GM21390 (cell line): ENCODE data around the gene CDH13.
A peak's percentile ranks its signal among the peaks of the same experiment; 100 is the strongest.

Experiments
- ATAC-seq: cut with Tn5 transposase; IDR thresholded peaks from one replicate; pipeline ENCODE4 v1.9.1; 2021; ENCODE audit not compliant: unreplicated experiment

The CDH13 gene

GRCh38 chr16:83722456-83723183 lies 1095.9 kb downstream of the CDH13 start:
- ATAC-seq = no peak

- ATAC-seq = no peak
Measured at GRCh38 chr16:83723244-83723643, 1096.5 kb downstream of the CDH13 start.

- ATAC-seq = no peak
Measured at GRCh38 chr16:83723901-83724300, 1097.1 kb downstream of the CDH13 start.

- ATAC-seq = no peak
Measured at GRCh38 chr16:83724585-83724984, 1097.8 kb downstream of the CDH13 start.

- ATAC-seq = no peak
Measured at GRCh38 chr16:83725313-83725712, 1098.5 kb downstream of the CDH13 start.

- no peak for ATAC-seq
Measured at GRCh38 chr16:83727018-83727417, 1100.2 kb downstream of the CDH13 start.

- ATAC-seq = no peak
Measured at GRCh38 chr16:83727751-83728352, 1101.1 kb downstream of the CDH13 start.

- no peak for ATAC-seq
Measured at GRCh38 chr16:83728492-83728891, 1101.7 kb downstream of the CDH13 start.

GRCh38 chr16:83730812-83731211 lies 1104.0 kb downstream of the CDH13 start:
- ATAC-seq = no peak

GRCh38 chr16:83732536-83732935 lies 1105.8 kb downstream of the CDH13 start:
- ATAC-seq = no peak

- ATAC-seq = no peak
Measured at GRCh38 chr16:83733301-83733700, 1106.5 kb downstream of the CDH13 start.

- ATAC-seq = no peak
Measured at GRCh38 chr16:83734136-83734535, 1107.4 kb downstream of the CDH13 start.

- ATAC-seq = no peak
Measured at GRCh38 chr16:83737729-83738354, 1111.1 kb downstream of the CDH13 start.

- ATAC-seq = no peak
Measured at GRCh38 chr16:83738923-83739503, 1112.2 kb downstream of the CDH13 start.

GRCh38 chr16:83742124-83742899 lies 1115.5 kb downstream of the CDH13 start:
- no peak for ATAC-seq

- no peak for ATAC-seq
Measured at GRCh38 chr16:83743241-83743640, 1116.5 kb downstream of the CDH13 start.

GRCh38 chr16:83743720-83744119 lies 1117.0 kb downstream of the CDH13 start:
- ATAC-seq = no peak

GRCh38 chr16:83744441-83744981 lies 1117.7 kb downstream of the CDH13 start:
- peak; percentile 60 for ATAC-seq

GRCh38 chr16:83746611-83747010 lies 1119.8 kb downstream of the CDH13 start:
- no peak for ATAC-seq

GRCh38 chr16:83747936-83748335 lies 1121.2 kb downstream of the CDH13 start:
- ATAC-seq = no peak

GRCh38 chr16:83755391-83755790 lies 1128.6 kb downstream of the CDH13 start:
- no peak for ATAC-seq
